ENCODE data around the gene HSPD1.

GRCh38 chr2:197487385-197487784 is 12.3 kb downstream of the HSPD1 start:
- no peak for TF ChIP-seq RAD21 (IDR thresholded peaks at IDR 0.05)
- TF ChIP-seq CTCF (IDR thresholded peaks at IDR 0.05; ENCODE audit: low read depth, low read length, missing input control) = no peak
- TF ChIP-seq REST (IDR thresholded peaks at IDR 0.05) = no peak
- no peak for TF ChIP-seq FOXA1 (IDR thresholded peaks at IDR 0.05)
- TF ChIP-seq YY1 (IDR thresholded peaks at IDR 0.05) = no peak
- TF ChIP-seq ATF3 (IDR thresholded peaks at IDR 0.05) = no peak
- TF ChIP-seq TAF1 (conservative IDR thresholded peaks at IDR 0.05) = no peak
- no peak for TF ChIP-seq NR2F2 (IDR thresholded peaks at IDR 0.05)
- TF ChIP-seq MAX (IDR thresholded peaks at IDR 0.05) = no peak
- TF ChIP-seq SP1 (IDR thresholded peaks at IDR 0.05) = no peak
- TF ChIP-seq EGR1 (IDR thresholded peaks at IDR 0.05; ENCODE audit: low read depth in 2 of 2) = no peak
- no peak for TF ChIP-seq GABPA (IDR thresholded peaks at IDR 0.05 in 1 of 2, conservative IDR thresholded peaks at IDR 0.05 in 1 of 2)
- no peak for TF ChIP-seq ZBTB33 (IDR thresholded peaks at IDR 0.05)
- no peak for TF ChIP-seq RXRA (IDR thresholded peaks at IDR 0.05)
